Astrocyte of the cerebellum (primary cell): ENCODE measurements around the gene FPGS.
"Not testable (repeated sequence)": the region's sequence is repeated elsewhere in the genome, so short reads cannot be mapped to it uniquely, and the experiment has no call there.

Source experiments
- DNase-seq: peaks from one replicate; pipeline ENCODE4 v3.0.0-alpha.2; 2011; ENCODE audit warnings: low read depth
- H3K4me3 ChIP-seq: 2 replicates; pipeline ENCODE4 v1.5.1; 2011; ENCODE audit warnings: mild to moderate bottlenecking, low read depth, low read length, moderate library complexity
- in situ Hi-C: cut with HindIII; loops from 2 replicates; pipeline ENCODE4 v1.10.0; 2017; ENCODE audit warnings: low sequenced_read_pairs
- TF ChIP-seq, protein P1 (sequence below): IDR thresholded peaks from 2 replicates; pipeline ENCODE4 v1.5.1; 2012; ENCODE audit warnings: low read length, low read depth, moderate library complexity, mild to moderate bottlenecking; ENCODE audit errors: missing control alignments

Gene FPGS

GRCh38 chr9:127756233-127756632 lies 46.4 kb upstream of the FPGS start:
- TF ChIP-seq, protein P1, sequence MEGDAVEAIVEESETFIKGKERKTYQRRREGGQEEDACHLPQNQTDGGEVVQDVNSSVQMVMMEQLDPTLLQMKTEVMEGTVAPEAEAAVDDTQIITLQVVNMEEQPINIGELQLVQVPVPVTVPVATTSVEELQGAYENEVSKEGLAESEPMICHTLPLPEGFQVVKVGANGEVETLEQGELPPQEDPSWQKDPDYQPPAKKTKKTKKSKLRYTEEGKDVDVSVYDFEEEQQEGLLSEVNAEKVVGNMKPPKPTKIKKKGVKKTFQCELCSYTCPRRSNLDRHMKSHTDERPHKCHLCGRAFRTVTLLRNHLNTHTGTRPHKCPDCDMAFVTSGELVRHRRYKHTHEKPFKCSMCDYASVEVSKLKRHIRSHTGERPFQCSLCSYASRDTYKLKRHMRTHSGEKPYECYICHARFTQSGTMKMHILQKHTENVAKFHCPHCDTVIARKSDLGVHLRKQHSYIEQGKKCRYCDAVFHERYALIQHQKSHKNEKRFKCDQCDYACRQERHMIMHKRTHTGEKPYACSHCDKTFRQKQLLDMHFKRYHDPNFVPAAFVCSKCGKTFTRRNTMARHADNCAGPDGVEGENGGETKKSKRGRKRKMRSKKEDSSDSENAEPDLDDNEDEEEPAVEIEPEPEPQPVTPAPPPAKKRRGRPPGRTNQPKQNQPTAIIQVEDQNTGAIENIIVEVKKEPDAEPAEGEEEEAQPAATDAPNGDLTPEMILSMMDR = no peak
- no peak overlapping the region for H3K4me3 ChIP-seq
- in situ Hi-C loops = no loop called here
- DNase-seq = no peak

GRCh38 chr9:127756776-127757175 lies 45.9 kb upstream of the FPGS start:
- DNase-seq, H3K4me3 ChIP-seq, in situ Hi-C loops: not testable (repeated sequence)

DNA sequence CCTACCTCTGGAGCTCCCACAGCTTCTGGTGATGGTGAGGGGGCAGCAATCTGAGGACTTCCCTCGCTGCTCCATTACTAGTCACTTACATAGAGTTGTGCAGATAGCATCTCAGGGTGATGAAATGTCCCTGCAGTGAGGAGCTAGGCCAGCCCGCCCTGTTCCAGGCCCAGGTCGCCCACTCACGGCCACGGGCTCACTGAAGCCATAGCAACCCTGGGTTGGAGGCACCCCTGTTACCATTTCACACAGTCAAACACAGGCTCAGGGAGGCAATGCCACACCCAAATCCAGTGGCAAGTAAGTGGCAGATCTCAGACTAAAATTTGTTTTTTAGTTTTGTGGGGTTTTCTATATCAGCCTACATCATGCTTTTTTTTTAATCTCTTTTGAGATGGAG lies 43.8 kb upstream of the FPGS start:
- no peak overlapping the region for H3K4me3 ChIP-seq
- TF ChIP-seq, protein P1 = no peak
- DNase-seq = no peak
- in situ Hi-C loops = no loop called here

DNA sequence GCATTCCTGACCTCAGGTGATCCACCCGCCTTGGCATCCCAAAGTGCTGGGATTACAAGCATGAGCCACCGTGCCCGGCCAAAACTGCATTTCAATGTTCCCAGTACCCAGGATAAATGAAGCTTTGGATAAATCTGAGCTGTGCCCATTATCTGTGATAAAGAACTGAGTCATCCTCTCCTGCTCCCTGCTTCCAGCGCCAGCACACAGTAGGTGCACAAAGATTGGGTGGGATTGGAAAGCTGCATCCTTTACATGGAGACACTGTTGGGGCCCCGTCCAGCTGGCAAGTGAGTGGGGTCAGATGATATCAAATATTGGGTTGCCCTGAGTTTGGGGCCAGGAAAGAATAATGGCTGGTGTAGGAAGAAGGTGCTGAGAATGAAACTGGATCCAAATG lies 41.6 kb upstream of the FPGS start:
- no peak overlapping the region for H3K4me3 ChIP-seq
- in situ Hi-C loops = loop anchor here (5.0 kb wide), 1 partner anchor 111 kb away; no protein-coding TSS in a partner anchor
- DNase-seq = no peak
- TF ChIP-seq, protein P1 = no peak

GRCh38 chr9:127761491-127761956 lies 41.2 kb upstream of the FPGS start:
- no peak for DNase-seq
- H3K4me3 ChIP-seq = no peak overlapping the region
- TF ChIP-seq, protein P1 = no peak
- in situ Hi-C loops = loop anchor here (5.0 kb wide), 1 partner anchor 111 kb away; no protein-coding TSS in a partner anchor

GRCh38 chr9:127762111-127762676 lies 40.5 kb upstream of the FPGS start:
- in situ Hi-C loops = loop anchor here (5.0 kb wide), 1 partner anchor 110 kb away; no protein-coding TSS in a partner anchor
- no peak for DNase-seq
- TF ChIP-seq, protein P1 = no peak
- no peak overlapping the region for H3K4me3 ChIP-seq

- TF ChIP-seq, protein P1 = no peak
- H3K4me3 ChIP-seq = no peak overlapping the region
- in situ Hi-C loops = loop anchor here (5.0 kb wide), 1 partner anchor 108 kb away; no protein-coding TSS in a partner anchor
- DNase-seq = no peak
Measured at GRCh38 chr9:127763918-127764384, 38.7 kb upstream of the FPGS start.
